Endothelial cell of hepatic sinusoid (primary cell): ENCODE results near the gene FCHSD1.
"Not testable (repeated sequence)": the region's sequence is repeated elsewhere in the genome, so short reads cannot be mapped to it uniquely, and the experiment has no call there.

Source experiments
- in situ Hi-C: cut with HindIII; loops from 2 replicates; pipeline ENCODE4 v1.10.0; 2017; ENCODE audit warnings: low sequenced_read_pairs

The FCHSD1 gene

DNA sequence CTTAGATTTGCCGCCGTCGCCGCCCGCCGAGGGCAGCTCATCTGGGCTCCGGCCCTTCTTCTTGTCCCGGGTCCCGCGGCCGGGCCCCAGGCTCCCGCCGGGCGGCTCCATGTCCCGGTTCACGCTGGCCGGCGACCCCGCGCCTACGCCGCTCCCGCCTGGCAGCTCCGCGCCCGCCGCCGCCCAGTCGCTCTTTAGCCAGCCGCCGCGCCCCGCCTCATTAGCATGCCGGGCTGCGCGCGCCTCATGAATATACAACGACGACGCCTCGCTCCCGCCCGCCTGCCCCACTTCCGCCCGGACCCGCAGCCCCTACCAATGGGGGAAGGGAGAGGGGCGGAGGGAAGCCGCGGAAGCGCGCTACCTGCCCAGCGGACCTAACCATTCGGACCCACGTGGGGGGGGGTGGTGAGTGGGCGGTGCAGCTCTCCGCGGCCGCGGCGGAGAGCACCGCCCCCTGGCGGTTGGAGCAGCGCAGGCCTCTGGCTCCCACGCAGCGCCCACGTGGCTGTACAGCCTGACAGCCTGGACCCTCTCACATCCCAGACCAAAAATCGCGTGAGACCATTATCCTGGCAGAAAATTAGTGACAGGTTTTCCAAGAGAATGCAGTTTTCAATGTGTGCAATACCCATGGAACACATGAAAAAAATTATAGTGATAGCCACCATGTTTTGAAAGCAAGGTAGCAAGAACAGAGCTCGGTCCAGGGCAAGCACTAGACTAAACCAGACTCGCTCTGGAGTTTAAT is 32.2 kb downstream of the FCHSD1 start, which contains the start of gene DIAPH1:
DIAPH1 (minus strand) TSS at position 197 of the 751 bp plus-strand sequence; CDS start at position 111, 86 bp downstream.
- in situ Hi-C loops, result loop anchor here (5.0 kb wide), 1 partner anchor 33 kb away; the partner anchor contains the start of gene FCHSD1

GRCh38 chr5:141618030-141618803 is 33.0 kb downstream of the FCHSD1 start:
- in situ Hi-C loops, result loop anchor here (5.0 kb wide), 1 partner anchor 34 kb away; the partner anchor contains the start of gene FCHSD1

- in situ Hi-C loops, result loop anchor here (5.0 kb wide), 1 partner anchor 35 kb away; the partner anchor contains the start of gene FCHSD1
These were observed 33.6 kb downstream of the FCHSD1 start for GRCh38 chr5:141617682-141618029.

DNA sequence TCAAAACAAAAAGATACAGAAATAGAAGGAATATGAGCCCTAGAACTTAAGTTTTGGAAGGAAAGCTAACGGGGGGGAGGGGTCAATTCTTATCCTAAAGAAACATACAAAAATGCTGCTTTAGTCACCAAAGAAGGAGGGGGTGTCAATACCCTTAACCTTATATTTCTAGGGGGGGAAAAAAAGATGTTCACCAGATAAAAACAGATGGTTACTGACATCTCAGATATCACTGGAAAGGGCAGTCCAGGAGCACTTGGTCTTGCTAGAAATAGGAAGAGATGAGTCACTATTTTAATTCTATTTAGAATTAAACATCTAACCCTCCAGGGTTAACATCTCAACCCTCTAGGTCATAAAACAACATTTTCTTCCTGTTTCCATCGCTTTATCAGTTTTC is 34.1 kb downstream of the FCHSD1 start:
- in situ Hi-C loops, result loop anchor here (5.0 kb wide), 1 partner anchor 35 kb away; the partner anchor contains the start of gene FCHSD1

DNA sequence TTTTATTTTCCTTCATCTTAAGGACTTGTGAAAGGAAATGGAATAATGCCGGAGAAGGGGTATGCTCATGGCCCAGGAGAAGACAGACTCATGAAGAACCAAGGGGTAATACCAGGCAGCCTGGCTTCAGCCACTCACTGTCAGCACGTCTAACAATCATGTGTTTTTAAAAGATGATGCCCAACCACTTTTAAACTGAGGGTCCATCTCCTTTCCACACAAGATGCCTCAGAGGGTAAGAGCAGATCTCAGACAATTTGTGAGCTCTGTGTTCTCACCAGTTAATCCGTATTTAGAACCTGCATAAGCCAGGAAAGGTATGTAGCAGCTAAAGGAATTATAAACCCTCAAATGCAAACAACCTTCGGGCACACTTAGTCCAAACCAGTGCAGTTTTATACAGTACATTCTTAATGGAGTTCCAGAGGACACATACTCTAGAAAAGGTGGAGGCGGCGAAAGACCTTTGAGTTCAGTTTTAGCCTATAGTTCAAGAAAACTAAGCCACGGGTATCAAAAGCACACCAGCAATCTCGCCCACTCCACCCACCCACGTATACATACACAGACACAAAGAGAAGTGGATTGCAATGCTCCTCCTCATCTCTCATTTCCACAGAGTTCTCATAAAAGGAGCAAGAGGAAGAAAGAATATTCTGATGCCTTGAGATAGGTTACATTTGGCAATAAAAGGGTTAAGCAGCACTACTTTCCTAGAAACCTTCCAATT is 35.1 kb downstream of the FCHSD1 start:
- in situ Hi-C loops, result loop anchor here (5.0 kb wide), 1 partner anchor 36 kb away; the partner anchor contains the start of gene FCHSD1

- in situ Hi-C loops, result no loop called here
These were observed 37.9 kb downstream of the FCHSD1 start for GRCh38 chr5:141613344-141613743.

DNA sequence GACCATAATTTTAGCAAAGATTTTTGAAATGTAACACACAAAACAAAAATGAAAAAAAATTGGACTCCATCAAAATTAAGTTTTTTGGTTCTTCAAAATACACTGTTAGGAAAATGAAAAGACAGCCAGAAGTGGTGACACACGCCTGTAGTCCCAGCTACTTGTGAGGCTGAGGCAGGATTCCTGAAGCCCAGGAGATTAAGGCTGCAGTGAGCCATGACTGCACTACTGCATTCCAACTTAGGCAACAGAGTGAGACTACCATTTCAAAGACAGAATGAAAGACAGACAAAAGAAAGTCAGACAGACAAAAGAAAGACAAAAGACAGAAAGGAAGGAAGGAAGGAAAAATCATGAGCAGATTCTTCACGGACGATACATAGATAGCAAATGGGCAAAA is 39.9 kb downstream of the FCHSD1 start:
- in situ Hi-C loops, result no loop called here

DNA sequence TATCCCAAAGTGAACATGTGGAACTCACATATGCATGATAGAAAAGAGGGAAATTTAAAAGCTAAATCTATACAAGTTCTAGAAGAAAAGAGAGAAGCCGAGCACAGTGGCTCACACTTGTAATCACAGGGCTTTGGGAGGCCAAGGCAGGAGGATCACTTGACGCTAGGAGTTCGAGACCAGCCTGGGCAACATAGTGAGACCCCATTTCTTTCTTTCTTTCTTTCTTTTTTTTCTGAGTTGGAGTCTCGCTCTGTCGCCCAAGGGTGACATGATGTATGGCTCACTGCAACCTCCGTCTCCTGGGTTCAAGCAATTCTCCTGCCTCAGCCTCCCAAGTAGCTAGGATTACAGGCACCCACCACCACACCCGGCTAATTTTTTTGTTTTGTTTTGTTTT is 41.3 kb downstream of the FCHSD1 start:
- in situ Hi-C loops, result not testable (repeated sequence)

GRCh38 chr5:141609044-141609443 is 42.2 kb downstream of the FCHSD1 start:
- in situ Hi-C loops, result no loop called here

DNA sequence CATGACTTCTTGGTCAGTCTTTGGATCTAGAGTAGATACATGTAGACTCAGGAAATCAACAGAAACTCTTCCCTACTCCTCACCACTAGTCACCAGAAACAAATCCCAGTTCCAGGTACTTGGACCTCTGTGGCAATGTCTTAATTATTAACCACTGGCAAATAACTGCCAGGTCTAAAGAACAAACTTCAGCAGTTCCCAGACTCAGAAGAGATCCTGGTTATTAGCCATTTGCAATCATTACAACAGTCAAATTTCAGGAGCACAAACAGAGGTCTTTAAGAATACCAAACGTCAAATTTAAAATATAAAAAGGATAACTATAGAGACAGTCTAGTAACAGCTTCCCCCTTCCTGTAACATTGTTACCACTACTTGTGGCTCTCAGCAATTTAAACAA is 42.7 kb downstream of the FCHSD1 start:
- in situ Hi-C loops, result no loop called here

- in situ Hi-C loops, result no loop called here
These were observed 43.2 kb downstream of the FCHSD1 start for GRCh38 chr5:141608046-141608445.

GRCh38 chr5:141605523-141606277 is 45.5 kb downstream of the FCHSD1 start:
- in situ Hi-C loops, result no loop called here

DNA sequence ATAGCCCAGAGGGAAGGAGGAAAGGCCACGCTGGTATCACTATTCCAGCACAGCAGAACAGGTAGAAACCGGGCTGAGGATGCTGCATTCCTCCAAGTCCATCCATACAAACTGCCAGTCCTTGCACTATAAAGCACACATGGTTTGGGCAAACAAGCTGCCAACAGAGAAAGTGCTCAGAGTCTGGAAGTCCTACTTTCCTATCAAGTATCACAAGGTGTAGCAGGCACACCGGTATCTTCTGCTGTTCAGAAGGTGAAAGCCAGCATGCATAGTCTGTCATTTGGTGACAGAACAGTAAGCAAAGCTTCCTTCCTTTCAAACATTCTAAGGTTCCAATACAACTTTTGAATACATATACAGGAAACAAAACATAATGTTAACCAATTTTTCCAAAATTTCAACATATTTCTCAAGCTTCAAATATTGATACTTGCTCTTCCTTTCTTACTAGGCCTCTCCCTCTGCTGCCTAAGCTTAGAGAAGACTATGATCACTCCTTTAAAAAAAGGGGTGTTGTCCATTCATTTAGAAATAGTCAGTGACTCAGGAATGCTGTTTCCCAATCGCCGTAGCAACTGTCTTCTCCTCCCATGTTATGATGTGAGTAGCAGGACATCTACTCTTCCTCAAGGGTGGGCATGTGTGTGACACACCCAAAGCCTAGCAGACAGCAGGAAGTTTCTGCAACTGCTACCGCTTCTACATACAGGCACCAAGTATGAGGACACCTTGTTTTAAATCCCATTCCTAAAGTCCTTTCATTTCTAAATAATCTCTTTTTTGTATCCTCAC is 47.1 kb downstream of the FCHSD1 start:
- in situ Hi-C loops, result no loop called here

DNA sequence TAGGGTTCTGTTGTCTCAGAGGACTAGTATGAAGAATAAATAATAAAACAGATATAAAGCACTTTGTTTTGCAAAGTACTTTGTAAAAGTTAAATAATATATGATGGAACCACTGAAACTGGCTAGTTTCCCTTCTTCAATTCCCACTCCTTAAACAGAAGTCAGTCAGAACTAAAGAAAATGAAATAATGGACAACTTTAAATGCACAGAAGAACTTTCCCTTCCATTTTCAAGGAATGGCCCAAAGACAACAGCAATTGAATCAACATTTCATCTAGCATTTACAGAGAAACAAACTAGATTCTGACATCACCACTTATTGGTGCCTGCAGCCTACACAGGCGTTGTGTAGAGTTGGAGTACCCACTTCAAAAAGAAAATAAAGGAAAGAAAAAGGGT is 48.6 kb downstream of the FCHSD1 start:
- in situ Hi-C loops, result no loop called here

DNA sequence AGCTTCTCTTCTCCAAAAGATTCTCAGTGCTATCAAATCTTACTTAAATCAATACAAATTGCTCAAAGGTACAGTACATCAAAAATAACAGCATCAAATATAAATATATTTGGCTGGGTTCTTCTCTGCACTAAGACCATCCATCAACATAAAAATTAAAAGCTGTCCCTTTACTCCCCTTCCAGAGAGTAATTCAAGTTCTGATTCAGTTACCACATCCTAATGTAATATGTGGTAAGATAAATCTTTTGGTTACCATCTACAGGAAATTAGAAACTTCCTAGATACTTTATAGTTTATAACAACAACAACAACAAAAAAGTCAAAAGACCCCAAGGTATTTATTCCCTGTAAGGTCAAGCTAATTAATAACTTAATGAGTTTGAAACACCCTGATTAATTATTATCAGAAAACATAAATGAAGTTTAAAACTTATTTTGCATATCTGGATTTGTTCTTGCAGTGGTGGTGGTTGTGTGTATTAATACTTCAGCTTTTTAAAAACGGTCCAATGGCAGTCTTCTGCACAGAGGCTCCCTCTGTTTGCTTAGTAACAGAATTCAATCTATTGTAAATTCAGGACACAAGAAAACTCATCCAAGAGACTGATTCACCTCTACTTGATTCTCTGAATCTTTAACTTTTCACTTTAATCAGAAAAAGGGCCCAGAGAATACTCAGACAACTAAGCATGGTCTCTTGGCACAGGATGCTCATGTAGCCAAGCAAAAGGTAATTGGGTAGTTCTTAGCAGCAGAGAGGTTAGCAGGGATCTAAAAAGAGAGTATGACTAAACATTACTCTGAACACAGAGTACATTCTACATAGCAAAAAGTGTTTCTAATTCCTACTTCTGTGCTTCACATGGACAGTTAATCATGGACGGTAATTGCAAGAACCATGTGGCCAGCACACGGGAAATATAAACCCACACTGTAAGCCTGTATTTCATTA is 52.5 kb downstream of the FCHSD1 start:
- in situ Hi-C loops, result no loop called here

- in situ Hi-C loops, result no loop called here
These were observed 53.4 kb downstream of the FCHSD1 start for GRCh38 chr5:141597814-141598213.

DNA sequence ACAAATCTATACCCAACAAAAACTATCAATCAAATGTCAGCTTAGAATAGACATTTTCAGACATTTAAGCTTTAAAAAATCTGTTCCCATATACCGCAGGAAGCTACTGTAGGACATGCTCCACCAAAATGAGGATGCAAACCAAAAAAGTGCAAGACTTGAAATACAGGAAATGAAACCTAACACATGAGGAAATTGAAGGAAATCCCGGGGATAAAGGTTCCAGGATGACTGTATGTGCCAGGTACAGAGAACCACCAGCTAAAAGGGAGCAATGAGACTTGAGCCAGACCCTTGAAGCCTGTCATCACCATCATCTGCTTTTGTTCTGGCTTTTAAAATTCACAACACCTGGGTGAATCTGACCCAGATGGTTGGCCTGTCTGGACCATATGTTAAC is 53.8 kb downstream of the FCHSD1 start:
- in situ Hi-C loops, result no loop called here

GRCh38 chr5:141596867-141597266 is 54.4 kb downstream of the FCHSD1 start:
- in situ Hi-C loops, result no loop called here

GRCh38 chr5:141590127-141590526 is 61.1 kb downstream of the FCHSD1 start:
- in situ Hi-C loops, result no loop called here
